A673 (cell line): ENCODE measurements around the gene CD6. TPM values are rescaled to one million over a fixed set of nuclear protein-coding genes. Genes with fewer than 3 reads are reported as not detected.

Experiments used
- BruUV-seq: library from RNA; stranded (reverse); fragments of 400-500 nt; replicated peaks from 2 replicates; lab custom pipeline; 2021; lab: Mats Ljungman, UMichigan
- CTCF ChIA-PET: fragments of 300-600 bp; sonication (Branson Sonifier 250); formaldehyde crosslinking; loops from one replicate; lab custom pipeline; 2022; ENCODE audit warnings: antibody characterized with exemption; lab: Charles Lee
- POLR2A ChIA-PET: fragments of 300-600 bp; sonication (Branson Sonifier 250); formaldehyde crosslinking; loops from one replicate; lab custom pipeline; 2022; ENCODE audit warnings: antibody characterized with exemption; ENCODE audit not compliant: low non-redundant PET; lab: Charles Lee
- DNase-seq: peaks from one replicate; pipeline ENCODE4 v3.0.0-alpha.2; 2015; ENCODE audit warnings: low spot score
- H3K27ac ChIP-seq: fragments of 200-600 bp; sonication (generic); 2 replicates; pipeline ENCODE4 v1.5.1; 2016; ENCODE audit warnings: mixed run types, low read depth, mild to moderate bottlenecking, mixed read lengths, antibody characterized with exemption, low read length; ENCODE audit not compliant: poor library complexity, severe bottlenecking
- H3K27me3 ChIP-seq: fragments of 200-600 bp; sonication (generic); replicated peaks from 2 replicates; pipeline ENCODE4 v1.6.1; 2017; ENCODE audit warnings: mixed run types, low read depth, mild to moderate bottlenecking, mixed read lengths, antibody characterized with exemption, low read length; ENCODE audit not compliant: insufficient read depth, poor library complexity
- H3K36me3 ChIP-seq: fragments of 200-600 bp; sonication (generic); 2 replicates; pipeline ENCODE4 v1.6.1; 2016; ENCODE audit warnings: mixed run types, mild to moderate bottlenecking, mixed read lengths, antibody characterized with exemption, low read length; ENCODE audit not compliant: insufficient read depth, poor library complexity, severe bottlenecking
- H3K4me1 ChIP-seq: fragments of 200-600 bp; sonication (generic); 2 replicates; pipeline ENCODE4 v1.6.1; 2017; ENCODE audit warnings: mixed run types, mild to moderate bottlenecking, mixed read lengths, antibody characterized with exemption, low read length; ENCODE audit not compliant: insufficient read depth, poor library complexity, severe bottlenecking
- H3K4me3 ChIP-seq: fragments of 200-600 bp; sonication (generic); 2 replicates; pipeline ENCODE4 v1.5.1; 2016; ENCODE audit warnings: low read depth, mixed run types, mild to moderate bottlenecking, mixed read lengths, low read length; ENCODE audit not compliant: poor library complexity, severe bottlenecking
- H3K9me3 ChIP-seq: fragments of 200-600 bp; sonication (generic); 2 replicates; pipeline ENCODE4 v1.6.1; 2016; ENCODE audit warnings: mixed run types, low read depth, mild to moderate bottlenecking, mixed read lengths, antibody characterized with exemption, low read length; ENCODE audit not compliant: poor library complexity, severe bottlenecking
- EZH2 ChIP-seq: fragments of 200-600 bp; sonication (generic); IDR thresholded peaks from 2 replicates; pipeline ENCODE4 v1.6.1; 2017; ENCODE audit warnings: borderline replicate concordance, low read depth, mild to moderate bottlenecking, mixed read lengths, antibody characterized with exemption, low read length; ENCODE audit not compliant: poor library complexity, severe bottlenecking
- intact Hi-C: fragments of 100-400 bp; cut with micrococcal nuclease; formaldehyde crosslinking; loops from one replicate; pipeline ENCODE4 v1.10.0; 2022; ENCODE audit not compliant: unreplicated experiment
- total RNA-seq: library from RNA; stranded (reverse); gene quantifications from 2 replicates; pipeline ENCODE4 v1.2.3, GENCODE V29; 2021
- TF ChIP-seq, protein P1 (sequence below): fragments of 300-800, 200-600 bp; sonication (generic); conservative IDR thresholded peaks from 2 replicates; pipeline ENCODE4 v1.5.1; 2017; ENCODE audit warnings: low read depth, mild to moderate bottlenecking, antibody characterized with exemption, low read length, moderate library complexity, mixed read lengths

Gene CD6
- total RNA-seq, 1 experiment from 2014 or later = not detected

DNA sequence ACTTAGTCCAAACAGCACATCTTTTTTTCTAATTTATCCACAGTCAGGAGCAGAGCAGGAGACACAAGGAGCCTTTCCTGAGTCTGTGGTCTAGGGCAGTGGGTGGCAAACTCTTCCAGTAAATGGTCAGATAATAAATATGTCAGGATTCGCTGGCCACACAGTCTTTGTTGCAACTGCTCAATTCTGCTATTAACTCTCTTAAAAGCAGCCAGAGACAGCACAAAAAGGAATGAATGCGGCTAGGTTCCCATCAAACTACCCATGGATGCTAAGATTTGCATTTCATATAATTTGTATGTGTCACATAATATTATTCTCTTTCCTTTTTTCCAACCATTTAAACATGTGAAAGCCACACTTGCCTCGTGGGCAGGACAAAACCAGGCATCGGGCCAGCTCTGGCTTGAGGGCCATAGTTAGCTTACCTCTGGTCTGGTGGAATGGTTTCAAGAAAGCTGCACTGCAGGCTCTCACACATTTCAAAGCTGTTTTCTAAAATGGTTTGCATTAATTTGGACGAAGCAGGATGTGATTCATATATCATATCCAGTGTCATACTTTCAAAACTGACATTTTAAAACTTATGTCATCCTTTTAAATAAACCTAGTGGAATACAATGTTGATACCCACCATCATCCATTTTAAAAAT is 66.1 kb downstream of the CD6 start:
- intact Hi-C loops = no loop called here
- Histone ChIP-seq H3K4me3 (no peak overlapping the region), H3K9me3 (no peaks in the 10 kb centered on the region), H3K4me1 (no peaks in the 10 kb centered on the region), H3K36me3 (no peaks in the 10 kb centered on the region), H3K27me3 (no peaks in the 10 kb centered on the region), H3K27ac (no peak overlapping the region)
- ChIA-PET POLR2A (no interaction called here), CTCF (no interaction called here)
- no peak for TF ChIP-seq EZH2
- TF ChIP-seq, protein P1, sequence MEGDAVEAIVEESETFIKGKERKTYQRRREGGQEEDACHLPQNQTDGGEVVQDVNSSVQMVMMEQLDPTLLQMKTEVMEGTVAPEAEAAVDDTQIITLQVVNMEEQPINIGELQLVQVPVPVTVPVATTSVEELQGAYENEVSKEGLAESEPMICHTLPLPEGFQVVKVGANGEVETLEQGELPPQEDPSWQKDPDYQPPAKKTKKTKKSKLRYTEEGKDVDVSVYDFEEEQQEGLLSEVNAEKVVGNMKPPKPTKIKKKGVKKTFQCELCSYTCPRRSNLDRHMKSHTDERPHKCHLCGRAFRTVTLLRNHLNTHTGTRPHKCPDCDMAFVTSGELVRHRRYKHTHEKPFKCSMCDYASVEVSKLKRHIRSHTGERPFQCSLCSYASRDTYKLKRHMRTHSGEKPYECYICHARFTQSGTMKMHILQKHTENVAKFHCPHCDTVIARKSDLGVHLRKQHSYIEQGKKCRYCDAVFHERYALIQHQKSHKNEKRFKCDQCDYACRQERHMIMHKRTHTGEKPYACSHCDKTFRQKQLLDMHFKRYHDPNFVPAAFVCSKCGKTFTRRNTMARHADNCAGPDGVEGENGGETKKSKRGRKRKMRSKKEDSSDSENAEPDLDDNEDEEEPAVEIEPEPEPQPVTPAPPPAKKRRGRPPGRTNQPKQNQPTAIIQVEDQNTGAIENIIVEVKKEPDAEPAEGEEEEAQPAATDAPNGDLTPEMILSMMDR = no peak
- no peak for DNase-seq
- no TSS peak for BruUV-seq

GRCh38 chr11:61039916-61040315 is 68.4 kb downstream of the CD6 start:
- intact Hi-C loops = no loop called here

DNA sequence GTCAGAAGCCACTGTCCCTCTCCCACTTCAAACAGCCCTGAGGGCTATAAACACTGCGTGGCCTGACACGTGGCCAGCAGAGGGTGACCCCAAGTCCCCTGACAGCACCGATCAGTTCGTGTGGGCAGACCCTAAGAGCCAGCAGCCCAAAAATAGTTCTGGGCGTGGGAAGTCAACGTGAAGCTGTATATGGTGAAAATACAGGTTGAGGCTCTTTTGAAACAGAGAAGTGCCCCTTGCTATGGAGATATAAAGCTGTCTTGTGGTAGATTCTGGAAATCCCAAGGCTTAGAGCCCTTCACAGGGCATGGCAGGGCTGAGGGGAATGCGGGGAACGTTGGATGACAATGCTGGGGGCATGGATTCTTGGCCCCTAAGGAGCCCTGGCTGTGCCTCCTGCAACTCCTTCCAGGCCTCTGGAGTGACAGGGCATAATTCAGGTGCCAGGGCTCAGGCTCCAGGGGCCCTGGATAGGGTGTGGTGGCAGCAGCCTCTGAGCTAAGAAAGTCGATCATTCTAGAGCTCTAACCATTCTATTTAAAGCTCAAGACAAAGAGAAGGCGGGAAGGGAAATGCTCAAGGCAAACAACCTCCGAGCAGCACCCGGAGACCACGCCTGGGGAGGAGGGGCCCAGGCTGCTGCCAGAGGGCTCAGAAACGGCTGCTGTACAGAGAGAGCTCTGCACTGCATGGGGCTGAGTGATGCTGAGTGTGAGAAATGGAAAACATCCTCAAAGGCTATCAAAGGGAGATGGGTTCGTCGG is 70.5 kb downstream of the CD6 start:
- no TSS peak for BruUV-seq
- no peak for TF ChIP-seq EZH2
- TF ChIP-seq, protein P1 = no peak
- H3K4me3 ChIP-seq = no peak overlapping the region
- ChIA-PET CTCF (interaction anchor here (1.1 kb wide), 1 partner anchor 267 kb away, joined by 4 read pairs; no protein-coding TSS in a partner anchor), POLR2A (no interaction called here)
- no peaks in the 10 kb centered on the region for H3K27me3 ChIP-seq
- H3K36me3 ChIP-seq = no peaks in the 10 kb centered on the region
- H3K9me3 ChIP-seq = no peaks in the 10 kb centered on the region
- H3K4me1 ChIP-seq = no peaks in the 10 kb centered on the region
- DNase-seq = no peak
- intact Hi-C loops = no loop called here
- no peak overlapping the region for H3K27ac ChIP-seq

More at GRCh38 chr11:61039916-61040315, 68.4 kb downstream of the CD6 start:
- ChIA-PET CTCF (no interaction called here), POLR2A (no interaction called here)
- no peaks in the 10 kb centered on the region for H3K27me3 ChIP-seq
- no peaks in the 10 kb centered on the region for H3K9me3 ChIP-seq
- no peaks in the 10 kb centered on the region for H3K36me3 ChIP-seq
- H3K4me3 ChIP-seq = no peak overlapping the region
- BruUV-seq = no TSS peak
- TF ChIP-seq, protein P1 = no peak
- no peak for TF ChIP-seq EZH2
- no peak for DNase-seq
- H3K4me1 ChIP-seq = no peaks in the 10 kb centered on the region
- no peak overlapping the region for H3K27ac ChIP-seq
